Islet of Langerhans (tissue), 1 donor: ENCODE results near the gene CD81.

Experiments used
- FAIRE-seq: peaks from one replicate; lab custom pipeline; 2011; peaks lifted over from hg19 to GRCh38; lab: Jason Lieb, UNC

Gene CD81

DNA sequence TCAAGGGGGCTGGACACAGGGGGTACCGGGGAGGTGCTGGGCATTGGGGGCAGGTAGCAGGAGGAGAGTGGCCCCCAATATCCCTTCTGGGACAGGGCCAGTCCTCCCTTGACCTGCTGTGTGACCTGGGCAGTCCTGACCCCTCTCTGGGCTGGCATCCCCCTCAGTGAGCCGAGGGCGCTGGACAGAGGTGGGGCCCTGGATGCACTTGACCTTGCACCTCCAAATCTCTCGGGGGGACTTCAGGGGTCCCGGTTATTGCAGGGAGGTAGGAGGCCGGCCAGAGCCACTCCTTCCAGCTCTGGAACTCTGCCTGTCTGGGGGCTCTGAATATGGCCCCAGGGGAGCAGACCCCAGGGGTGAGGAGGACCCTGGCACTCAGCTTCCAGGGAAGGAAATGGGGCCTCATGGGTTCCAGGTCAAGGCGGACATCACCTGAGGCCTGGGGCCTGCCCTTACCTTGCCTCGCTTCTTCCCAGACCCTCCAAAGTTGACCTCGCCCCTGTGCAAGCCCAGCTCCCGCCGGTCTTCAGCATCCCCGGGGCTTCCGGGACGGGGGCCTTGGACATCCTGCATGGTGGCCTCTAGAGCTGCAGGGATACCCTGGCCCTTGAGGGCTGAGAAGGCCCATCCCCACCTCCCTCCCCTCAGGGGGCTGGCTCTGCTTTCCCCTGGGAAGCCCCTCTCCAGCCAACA, 45.5 kb downstream of the CD81 start:
- FAIRE-seq = no peak

- no peak for FAIRE-seq
Observed at GRCh38 chr11:2423157-2424025, 46.3 kb downstream of the CD81 start.

DNA sequence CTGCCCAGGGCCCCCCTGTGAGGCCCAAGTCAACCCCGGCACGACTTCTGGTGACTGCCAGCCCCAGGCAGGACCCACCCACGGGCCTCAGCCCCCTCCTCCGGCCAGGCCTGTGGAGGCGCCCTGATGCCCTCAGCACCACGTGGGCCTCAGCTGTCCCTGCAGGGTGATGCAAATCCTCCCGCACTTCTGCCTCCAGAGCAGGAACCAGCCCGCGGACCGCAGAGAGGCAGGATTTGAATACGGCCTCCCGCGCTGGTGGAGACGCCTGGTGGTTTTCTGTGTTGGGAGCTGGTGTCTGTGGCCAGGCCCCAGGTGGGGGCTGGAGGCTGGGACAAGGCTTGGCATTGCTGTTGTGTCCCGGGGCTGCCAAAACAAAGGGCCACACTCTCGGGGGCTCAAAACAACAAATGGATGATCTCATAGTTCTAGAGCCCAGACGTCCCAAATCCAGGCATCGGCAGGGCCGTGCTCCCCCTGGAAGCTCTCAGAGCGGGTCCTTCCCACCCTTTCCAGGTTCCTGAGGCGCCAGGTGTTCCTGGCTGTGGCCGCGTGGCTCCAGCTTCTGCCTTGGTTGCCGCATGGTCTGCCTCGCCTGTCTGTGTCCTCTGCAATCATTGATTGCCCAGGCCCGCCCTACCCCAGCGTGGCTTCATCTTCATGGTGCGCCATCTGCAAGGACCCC, 47.8 kb downstream of the CD81 start:
- no peak for FAIRE-seq

DNA sequence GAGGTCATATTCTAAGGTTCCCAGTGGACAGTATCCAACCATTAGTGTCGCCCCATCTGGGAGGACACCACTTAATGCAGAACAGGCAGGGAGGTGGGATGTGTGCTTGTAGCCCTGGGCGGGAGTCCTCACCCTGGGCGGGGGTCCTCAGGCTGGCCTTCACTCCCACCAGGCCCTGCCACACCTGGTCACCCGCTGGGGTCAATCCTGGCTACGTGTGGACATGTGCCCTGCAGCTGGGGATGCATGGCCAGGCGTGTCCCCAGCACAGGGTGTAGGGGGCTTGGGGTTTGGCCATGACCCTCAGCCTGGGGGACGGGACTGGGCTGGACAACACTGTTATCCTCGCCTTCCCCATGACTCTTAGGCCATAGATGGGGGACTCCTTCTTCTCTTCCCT, 48.4 kb downstream of the CD81 start:
- no peak for FAIRE-seq

DNA sequence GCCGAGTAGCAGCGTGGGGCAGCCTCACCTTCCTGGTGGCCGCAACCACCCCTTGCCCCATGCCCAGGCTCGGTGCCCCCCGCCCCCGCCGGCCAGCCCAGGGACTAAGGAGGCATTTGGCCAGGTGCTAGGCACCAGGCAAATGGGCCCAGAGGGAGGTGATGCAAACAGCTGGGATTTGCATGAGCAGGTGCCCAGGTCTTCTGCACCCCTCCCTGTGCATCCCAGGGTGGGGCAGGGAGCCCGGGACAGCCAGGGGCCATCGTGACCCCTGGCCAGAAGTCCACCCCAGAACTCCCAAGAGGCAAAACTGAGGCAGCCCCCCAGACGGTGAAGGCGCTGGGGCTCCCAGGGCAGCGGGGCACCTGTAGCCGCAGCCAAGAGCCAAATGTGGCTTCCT, 49.1 kb downstream of the CD81 start:
- no peak for FAIRE-seq

GRCh38 chr11:2426826-2427521, 49.9 kb downstream of the CD81 start:
- no peak for FAIRE-seq

DNA sequence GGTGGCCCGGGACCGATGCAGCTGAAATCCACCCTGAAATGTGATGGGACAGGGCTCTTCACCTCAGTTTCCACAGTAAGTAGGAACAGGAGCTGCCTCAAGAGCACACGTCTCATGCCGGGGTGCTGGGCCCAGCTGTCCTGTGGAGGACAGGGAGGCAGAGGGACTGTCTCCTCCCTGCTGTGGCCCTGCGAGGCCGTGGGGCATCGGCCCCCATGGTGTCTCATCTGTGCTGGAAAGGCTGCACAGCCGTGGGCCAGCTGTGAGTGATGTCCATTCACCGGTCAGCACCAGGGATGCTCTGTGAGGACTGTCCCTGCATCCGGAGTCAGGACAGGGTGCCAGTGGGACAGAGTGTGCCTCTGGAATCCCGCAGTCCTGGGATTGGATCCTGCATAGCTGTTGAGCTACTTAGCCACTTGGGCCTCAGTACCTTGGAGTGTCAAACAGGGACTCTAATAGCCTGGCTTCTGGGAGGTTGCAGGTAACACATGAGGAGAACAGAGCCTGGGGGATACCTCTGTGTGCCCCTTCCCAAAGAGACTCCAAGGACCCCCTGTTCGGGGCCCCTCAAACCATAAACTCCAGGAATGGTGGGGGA, 50.7 kb downstream of the CD81 start:
- no peak for FAIRE-seq

DNA sequence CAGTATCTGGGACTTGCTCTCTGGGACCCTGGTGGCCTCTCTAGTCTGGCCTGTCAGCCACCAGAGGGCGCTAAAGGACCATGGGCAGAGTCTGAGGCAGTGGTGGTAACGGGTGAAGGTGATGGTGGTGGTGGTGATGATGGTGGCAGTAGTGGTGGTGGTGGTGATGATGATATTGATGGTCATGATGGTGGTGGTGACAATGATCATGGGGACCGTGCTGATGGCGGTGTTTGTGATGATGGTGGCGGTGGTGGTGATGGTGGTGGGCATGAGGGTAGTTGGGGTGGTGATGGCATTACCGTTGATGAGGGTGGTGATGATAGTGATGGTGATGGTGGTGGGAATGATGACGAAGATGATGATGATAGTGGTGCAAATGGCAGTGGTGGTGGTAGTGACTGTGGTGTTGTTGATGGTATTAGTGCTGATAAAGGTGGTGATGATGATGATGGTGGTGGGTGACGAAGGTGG, 51.2 kb downstream of the CD81 start:
- FAIRE-seq = no peak

DNA sequence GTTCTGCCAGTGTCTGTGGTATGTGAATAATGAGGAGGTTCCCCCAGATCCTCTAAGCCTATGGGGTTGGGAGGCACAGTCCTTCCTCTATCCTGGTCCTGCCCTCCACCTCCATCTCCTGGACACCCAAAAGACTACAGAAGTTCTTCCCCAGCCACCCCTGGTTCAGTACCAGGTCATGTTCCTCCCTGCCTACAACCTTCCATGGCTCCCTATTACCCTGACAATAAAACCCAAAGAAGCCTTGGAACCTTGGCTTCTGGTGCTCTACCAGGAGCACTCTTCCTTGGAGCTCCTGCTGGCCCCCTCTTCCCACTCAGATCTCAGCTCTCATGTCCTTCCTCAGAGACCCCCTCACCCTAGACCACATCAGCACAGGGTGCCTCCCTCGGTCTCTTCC, 54.3 kb downstream of the CD81 start:
- FAIRE-seq = no peak

GRCh38 chr11:2432171-2432621, 55.1 kb downstream of the CD81 start:
- FAIRE-seq = no peak

DNA sequence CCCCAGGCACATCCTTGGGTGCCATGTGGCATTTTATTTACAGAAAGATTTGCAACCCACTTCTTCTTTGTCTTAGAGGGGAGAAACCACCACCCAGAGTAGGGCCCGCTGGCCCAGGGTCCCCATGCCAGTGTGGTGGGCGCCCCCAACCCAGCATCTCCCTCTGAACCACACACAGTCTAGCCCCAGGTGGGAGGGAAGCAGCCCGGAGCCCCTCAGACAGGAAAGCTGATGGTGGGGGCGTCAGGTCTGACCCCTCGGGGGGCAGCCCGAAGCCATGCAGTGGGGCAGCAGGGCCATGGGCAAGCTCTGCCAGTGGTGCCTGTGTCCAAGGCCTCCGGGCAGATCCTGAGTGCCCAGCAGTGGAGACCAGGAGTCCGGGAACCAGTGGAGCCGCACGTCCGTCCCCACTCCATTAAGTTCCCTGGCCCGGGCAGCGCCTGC, 55.5 kb downstream of the CD81 start:
- no peak for FAIRE-seq

GRCh38 chr11:2433106-2433925, 56.2 kb downstream of the CD81 start:
- no peak for FAIRE-seq

GRCh38 chr11:2434008-2434407, 56.9 kb downstream of the CD81 start:
- no peak for FAIRE-seq

GRCh38 chr11:2434506-2435255, 57.6 kb downstream of the CD81 start:
- FAIRE-seq = no peak

- no peak for FAIRE-seq
Observed at GRCh38 chr11:2435288-2436012, 58.3 kb downstream of the CD81 start.

- FAIRE-seq = no peak
Observed at GRCh38 chr11:2436013-2436520, 59.0 kb downstream of the CD81 start.

DNA sequence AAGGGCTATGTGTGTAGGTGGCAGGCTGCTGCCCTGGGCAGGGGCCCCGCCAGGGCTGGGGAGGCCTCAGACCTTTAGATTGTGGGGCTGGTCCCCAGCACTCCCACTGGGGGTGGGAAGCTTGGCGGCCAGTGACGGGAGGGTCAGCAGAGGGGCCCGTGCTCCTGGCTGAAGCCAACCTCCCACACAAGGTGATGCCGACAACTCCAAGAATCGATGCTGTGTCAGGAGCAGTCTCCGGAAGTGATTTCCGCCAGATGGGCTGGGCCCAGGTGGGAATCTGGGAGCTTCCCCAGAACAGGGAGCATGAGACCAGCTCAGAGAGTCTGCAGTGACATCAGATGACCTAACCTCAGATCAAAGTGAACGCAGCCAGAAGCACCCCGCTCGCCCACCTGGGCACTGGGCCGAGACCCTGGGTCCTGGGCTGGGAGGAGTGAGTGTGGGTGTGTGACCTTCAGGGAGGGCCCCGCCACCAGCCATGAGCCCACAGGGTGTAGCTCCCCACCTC, 59.5 kb downstream of the CD81 start:
- FAIRE-seq = no peak

- no peak for FAIRE-seq
Observed at GRCh38 chr11:2437516-2437915, 60.4 kb downstream of the CD81 start.

- no peak for FAIRE-seq
Observed at GRCh38 chr11:2439820-2440219, 62.7 kb downstream of the CD81 start.
